HEK293 (cell line): ENCODE measurements around the gene PAK4.

Experiments
- CTCF ChIA-PET: fragments of 350-600 bp; formaldehyde crosslinking; extraction: SDS; loops from one replicate; lab custom pipeline; 2021; ENCODE audit warnings: antibody characterized with exemption; lab: Yijun Ruan, JAX
- POLR2A ChIA-PET: fragments of 300-600 bp; formaldehyde crosslinking; extraction: SDS; loops from one replicate; lab custom pipeline; 2020; ENCODE audit warnings: antibody characterized with exemption, inconsistent platforms; lab: Yijun Ruan, JAX
- H3K27ac ChIP-seq: fragments of 200-500 bp; sonication (Bioruptor generic); 2 replicates; pipeline ENCODE4 v1.5.1; 2014; ENCODE audit warnings: low read depth, low read length, control low read depth, inconsistent platforms; ENCODE audit errors: extremely low read depth
- H3K36me3 ChIP-seq, 2 experiments: fragments of 200-500 bp in 1 of 2; sonication (Bioruptor generic) in 1 of 2; 1 replicate in 1 of 2; 2 replicates in 1 of 2; pipeline ENCODE4 v1.5.1; 2014 to 2017; ENCODE audit warnings: inconsistent platforms in 2 of 2, low read length in 2 of 2; ENCODE audit not compliant: control insufficient read depth in 2 of 2, insufficient read depth in 1 of 2
- H3K4me1 ChIP-seq: fragments of 200-500 bp; sonication (Bioruptor generic); 2 replicates; pipeline ENCODE4 v1.5.1; 2014; ENCODE audit warnings: mild to moderate bottlenecking, low read length, inconsistent platforms; ENCODE audit not compliant: control insufficient read depth, insufficient read depth
- H3K4me3 ChIP-seq: 2 replicates; pipeline ENCODE4 v1.5.1; 2011; ENCODE audit warnings: low read depth, mild to moderate bottlenecking, control low read depth, low read length, moderate library complexity
- H3K9me3 ChIP-seq: fragments of 200-500 bp; sonication (Bioruptor generic); 2 replicates; pipeline ENCODE4 v1.5.1; 2014; ENCODE audit warnings: low read depth, low read length, inconsistent platforms; ENCODE audit not compliant: control insufficient read depth, insufficient read depth
- GLI2 ChIP-seq: fragments of 450-650 bp; formaldehyde crosslinking; IDR thresholded peaks from 2 replicates; pipeline ENCODE4; 2017; ENCODE audit warnings: missing biosample characterization, missing genetic modification characterization, low read depth, borderline replicate concordance
- HOXC10 ChIP-seq: sonication (generic); formaldehyde crosslinking; IDR thresholded peaks from 2 replicates; pipeline ENCODE4 v1.8.1; 2023; ENCODE audit warnings: mild to moderate bottlenecking, missing genetic modification reagents
- KLF16 ChIP-seq: fragments of 450-650 bp; formaldehyde crosslinking; IDR thresholded peaks from 2 replicates; pipeline ENCODE4 v1.5.1; 2017; ENCODE audit warnings: missing biosample characterization, missing genetic modification characterization
- KLF7 ChIP-seq: fragments of 450-650 bp; formaldehyde crosslinking; IDR thresholded peaks from 2 replicates; pipeline ENCODE4 v1.5.1; 2016; ENCODE audit warnings: missing biosample characterization, missing genetic modification characterization, borderline replicate concordance
- OSR2 ChIP-seq: fragments of 450-650 bp; formaldehyde crosslinking; IDR thresholded peaks from 2 replicates; pipeline ENCODE4 v1.5.1; 2016; ENCODE audit warnings: missing biosample characterization, missing genetic modification characterization
- ZBTB7A ChIP-seq: fragments of 450-650 bp; formaldehyde crosslinking; IDR thresholded peaks from 2 replicates; pipeline ENCODE4 v1.5.1; 2016; ENCODE audit warnings: low read depth, missing biosample characterization, missing genetic modification characterization
- ZBTB8A ChIP-seq: fragments of 450-650 bp; formaldehyde crosslinking; IDR thresholded peaks from 2 replicates; pipeline ENCODE4 v1.5.1; 2016; ENCODE audit warnings: missing biosample characterization, missing genetic modification characterization
- ZFP3 ChIP-seq: fragments of 450-650 bp; formaldehyde crosslinking; IDR thresholded peaks from 2 replicates; pipeline ENCODE4 v1.5.1; 2016; ENCODE audit warnings: low read depth, missing biosample characterization, missing genetic modification characterization
- ZFP69B ChIP-seq: fragments of 450-650 bp; formaldehyde crosslinking; IDR thresholded peaks from 2 replicates; pipeline ENCODE4 v1.5.1; 2016; ENCODE audit warnings: missing biosample characterization, missing genetic modification characterization
- ZIC2 ChIP-seq: fragments of 450-650 bp; formaldehyde crosslinking; IDR thresholded peaks from 2 replicates; pipeline ENCODE4 v1.5.1; 2016; ENCODE audit warnings: missing biosample characterization, missing genetic modification characterization
- ZNF132 ChIP-seq: fragments of 450-650 bp; formaldehyde crosslinking; IDR thresholded peaks from 2 replicates; pipeline ENCODE4 v1.5.1; 2017; ENCODE audit warnings: missing biosample characterization, missing genetic modification characterization, borderline replicate concordance
- ZNF133 ChIP-seq: fragments of 450-650 bp; formaldehyde crosslinking; IDR thresholded peaks from 2 replicates; pipeline ENCODE4 v1.5.1; 2016; ENCODE audit warnings: missing biosample characterization, missing genetic modification characterization
- ZNF157 ChIP-seq: fragments of 450-650 bp; formaldehyde crosslinking; IDR thresholded peaks from 2 replicates; pipeline ENCODE4 v1.5.1; 2016; ENCODE audit warnings: missing biosample characterization, missing genetic modification characterization
- ZNF169 ChIP-seq: fragments of 450-650 bp; formaldehyde crosslinking; IDR thresholded peaks from 2 replicates; pipeline ENCODE4 v1.5.1; 2016; ENCODE audit warnings: missing biosample characterization, missing genetic modification characterization
- ZNF184 ChIP-seq: fragments of 450-650 bp; IDR thresholded peaks from 2 replicates; pipeline ENCODE4 v1.5.1; 2018; ENCODE audit warnings: missing biosample characterization, mild to moderate bottlenecking, missing genetic modification characterization
- ZNF211 ChIP-seq: fragments of 450-650 bp; formaldehyde crosslinking; IDR thresholded peaks from 2 replicates; pipeline ENCODE4 v1.5.1; 2016; ENCODE audit warnings: low read depth, missing biosample characterization, missing genetic modification characterization
- ZNF521 ChIP-seq: fragments of 450-650 bp; formaldehyde crosslinking; IDR thresholded peaks from 2 replicates; pipeline ENCODE4 v1.5.1; 2017; ENCODE audit warnings: missing biosample characterization, mild to moderate bottlenecking, missing genetic modification characterization
- ZNF530 ChIP-seq: fragments of 450-650 bp; formaldehyde crosslinking; IDR thresholded peaks from 2 replicates; pipeline ENCODE4 v1.5.1; 2016; ENCODE audit warnings: low read depth, missing biosample characterization, missing genetic modification characterization
- ZNF544 ChIP-seq: fragments of 450-650 bp; formaldehyde crosslinking; IDR thresholded peaks from 2 replicates; pipeline ENCODE4 v1.5.0; 2017; ENCODE audit warnings: missing biosample characterization, missing genetic modification characterization
- ZNF555 ChIP-seq: fragments of 450-650 bp; formaldehyde crosslinking; conservative IDR thresholded peaks from 2 replicates; pipeline ENCODE4 v1.5.1; 2017; ENCODE audit warnings: missing biosample characterization, mild to moderate bottlenecking, missing genetic modification characterization, inconsistent platforms
- ZNF558 ChIP-seq: fragments of 450-650 bp; formaldehyde crosslinking; IDR thresholded peaks from 2 replicates; pipeline ENCODE4 v1.5.1; 2016; ENCODE audit warnings: missing biosample characterization, missing genetic modification characterization
- ZNF571 ChIP-seq: fragments of 450-650 bp; formaldehyde crosslinking; IDR thresholded peaks from 2 replicates; pipeline ENCODE4 v1.5.0; 2017; ENCODE audit warnings: missing biosample characterization, missing genetic modification characterization
- ZNF621 ChIP-seq: fragments of 450-650 bp; formaldehyde crosslinking; IDR thresholded peaks from 2 replicates; pipeline ENCODE4 v1.5.1; 2017; ENCODE audit warnings: missing biosample characterization, missing genetic modification characterization
- TF ChIP-seq, protein P1 (sequence below): fragments of 450-650 bp; formaldehyde crosslinking; IDR thresholded peaks from 2 replicates; pipeline ENCODE4 v1.5.1; 2016; ENCODE audit warnings: missing biosample characterization, missing genetic modification characterization
- TF ChIP-seq, protein P2 (sequence below): fragments of 450-650 bp; formaldehyde crosslinking; IDR thresholded peaks from 2 replicates; pipeline ENCODE4; 2016; ENCODE audit warnings: missing biosample characterization, missing genetic modification characterization
- TF ChIP-seq, protein P3 (sequence below): fragments of 450-650 bp; formaldehyde crosslinking; IDR thresholded peaks from 2 replicates; pipeline ENCODE4 v1.5.1; 2016; ENCODE audit warnings: missing biosample characterization, missing genetic modification characterization
- TF ChIP-seq, protein P4 (sequence below): fragments of 450-650 bp; IDR thresholded peaks from 2 replicates; pipeline ENCODE4 v1.5.1; 2018; ENCODE audit warnings: missing biosample characterization, mild to moderate bottlenecking, missing genetic modification characterization
- TF ChIP-seq, protein P5 (sequence below): fragments of 450-650 bp; formaldehyde crosslinking; IDR thresholded peaks from 2 replicates; pipeline ENCODE4 v1.5.1; 2017; ENCODE audit warnings: missing biosample characterization, missing genetic modification characterization
- TF ChIP-seq, protein P6 (sequence below): fragments of 450-650 bp; formaldehyde crosslinking; IDR thresholded peaks from 2 replicates; pipeline ENCODE4 v1.5.1; 2017; ENCODE audit warnings: missing biosample characterization, missing genetic modification characterization

Gene PAK4

DNA sequence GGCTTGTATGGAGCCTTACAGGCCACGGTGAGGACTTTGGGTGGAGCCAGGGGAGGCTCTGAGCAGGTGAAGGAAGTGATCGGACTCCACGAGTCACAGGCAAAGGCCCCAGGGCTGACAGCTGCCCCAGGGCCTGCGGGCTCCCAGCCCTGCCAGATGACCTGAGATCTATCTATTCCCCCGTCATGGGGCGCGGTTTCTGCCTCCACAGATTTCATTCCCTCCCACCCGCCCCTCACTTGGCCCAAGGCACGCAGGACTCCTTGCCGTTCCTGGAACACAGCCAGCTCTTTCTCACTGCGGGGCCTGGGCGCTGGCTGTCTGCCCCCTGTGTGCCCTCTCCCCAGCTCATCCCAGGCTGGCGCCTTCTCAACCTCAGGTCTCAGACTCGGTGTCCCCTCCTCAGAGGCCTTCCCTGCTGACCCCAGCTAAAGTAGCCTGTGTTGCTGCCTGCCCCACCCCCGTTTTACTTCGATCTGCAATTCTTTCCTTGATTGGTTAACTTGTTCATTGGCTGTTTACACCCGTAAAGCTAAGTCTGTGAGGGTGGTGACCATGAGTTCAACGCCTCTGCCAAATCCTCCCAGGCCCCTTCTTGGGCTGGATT, 13.9 kb upstream of the PAK4 start:
- ChIA-PET CTCF (interaction anchor here (0.6 to 6.5 kb wide), 23 partner anchors 10 to 616 kb away, joined by 3 to 86 read pairs (median 5); partner anchors contain the start of gene PAK4), POLR2A (interaction anchor here (0.8 to 1.2 kb wide), 3 partner anchors 14 to 235 kb away, joined by 3 to 5 read pairs (median 4); partner anchors contain the start of gene PAK4)
- H3K27ac ChIP-seq = no peak overlapping the region
- no peaks in the 10 kb centered on the region for H3K9me3 ChIP-seq
- no peaks in the 10 kb centered on the region; a peak in 1 of 3 replicates for H3K36me3 ChIP-seq
- H3K4me3 ChIP-seq = no peak overlapping the region
- H3K4me1 ChIP-seq = peaks cover 7% of the 10 kb centered on the region; the same call in 1 of the 2 replicates
- TF ChIP-seq ZNF157 (tag by site-specific recombination) (no peak; the same call in 1 of the 2 replicates), ZNF132 (no peak), ZNF184 (tag by site-specific recombination) (no peak), ZBTB7A (no peak), KLF7 (tag by site-specific recombination) (no peak), ZNF133 (tag by site-specific recombination) (no peak), HOXC10 (CRISPR knock-in tag) (no peak), ZNF555 (tag by site-specific recombination) (no peak), ZIC2 (tag by site-specific recombination) (peak; percentile 65), ZFP69B (tag by site-specific recombination) (no peak), ZBTB8A (tag by site-specific recombination) (no peak), ZNF530 (tag by site-specific recombination) (no peak), ZNF521 (no peak), ZNF558 (no peak), ZNF621 (no peak), ZNF169 (no peak), ZFP3 (no peak), ZNF544 (tag by site-specific recombination) (no peak), ZNF211 (tag by site-specific recombination) (no peak), KLF16 (tag by site-specific recombination) (0 out of 2 replicates have a peak, but pooled peaks have one; percentile 1), ZNF571 (tag by site-specific recombination) (no peak), GLI2 (tag by site-specific recombination) (no peak), OSR2 (tag by site-specific recombination) (no peak)
- TF ChIP-seq, protein P1, sequence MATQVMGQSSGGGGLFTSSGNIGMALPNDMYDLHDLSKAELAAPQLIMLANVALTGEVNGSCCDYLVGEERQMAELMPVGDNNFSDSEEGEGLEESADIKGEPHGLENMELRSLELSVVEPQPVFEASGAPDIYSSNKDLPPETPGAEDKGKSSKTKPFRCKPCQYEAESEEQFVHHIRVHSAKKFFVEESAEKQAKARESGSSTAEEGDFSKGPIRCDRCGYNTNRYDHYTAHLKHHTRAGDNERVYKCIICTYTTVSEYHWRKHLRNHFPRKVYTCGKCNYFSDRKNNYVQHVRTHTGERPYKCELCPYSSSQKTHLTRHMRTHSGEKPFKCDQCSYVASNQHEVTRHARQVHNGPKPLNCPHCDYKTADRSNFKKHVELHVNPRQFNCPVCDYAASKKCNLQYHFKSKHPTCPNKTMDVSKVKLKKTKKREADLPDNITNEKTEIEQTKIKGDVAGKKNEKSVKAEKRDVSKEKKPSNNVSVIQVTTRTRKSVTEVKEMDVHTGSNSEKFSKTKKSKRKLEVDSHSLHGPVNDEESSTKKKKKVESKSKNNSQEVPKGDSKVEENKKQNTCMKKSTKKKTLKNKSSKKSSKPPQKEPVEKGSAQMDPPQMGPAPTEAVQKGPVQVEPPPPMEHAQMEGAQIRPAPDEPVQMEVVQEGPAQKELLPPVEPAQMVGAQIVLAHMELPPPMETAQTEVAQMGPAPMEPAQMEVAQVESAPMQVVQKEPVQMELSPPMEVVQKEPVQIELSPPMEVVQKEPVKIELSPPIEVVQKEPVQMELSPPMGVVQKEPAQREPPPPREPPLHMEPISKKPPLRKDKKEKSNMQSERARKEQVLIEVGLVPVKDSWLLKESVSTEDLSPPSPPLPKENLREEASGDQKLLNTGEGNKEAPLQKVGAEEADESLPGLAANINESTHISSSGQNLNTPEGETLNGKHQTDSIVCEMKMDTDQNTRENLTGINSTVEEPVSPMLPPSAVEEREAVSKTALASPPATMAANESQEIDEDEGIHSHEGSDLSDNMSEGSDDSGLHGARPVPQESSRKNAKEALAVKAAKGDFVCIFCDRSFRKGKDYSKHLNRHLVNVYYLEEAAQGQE (tag by site-specific recombination) = no peak
- TF ChIP-seq, protein P2, sequence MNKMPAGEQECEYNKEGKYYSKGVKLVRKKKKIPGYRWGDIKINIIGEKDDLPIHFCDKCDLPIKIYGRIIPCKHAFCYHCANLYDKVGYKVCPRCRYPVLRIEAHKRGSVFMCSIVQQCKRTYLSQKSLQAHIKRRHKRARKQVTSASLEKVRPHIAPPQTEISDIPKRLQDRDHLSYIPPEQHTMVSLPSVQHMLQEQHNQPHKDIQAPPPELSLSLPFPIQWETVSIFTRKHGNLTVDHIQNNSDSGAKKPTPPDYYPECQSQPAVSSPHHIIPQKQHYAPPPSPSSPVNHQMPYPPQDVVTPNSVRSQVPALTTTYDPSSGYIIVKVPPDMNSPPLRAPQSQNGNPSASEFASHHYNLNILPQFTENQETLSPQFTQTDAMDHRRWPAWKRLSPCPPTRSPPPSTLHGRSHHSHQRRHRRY (tag by site-specific recombination) = no peak
- TF ChIP-seq, protein P3, sequence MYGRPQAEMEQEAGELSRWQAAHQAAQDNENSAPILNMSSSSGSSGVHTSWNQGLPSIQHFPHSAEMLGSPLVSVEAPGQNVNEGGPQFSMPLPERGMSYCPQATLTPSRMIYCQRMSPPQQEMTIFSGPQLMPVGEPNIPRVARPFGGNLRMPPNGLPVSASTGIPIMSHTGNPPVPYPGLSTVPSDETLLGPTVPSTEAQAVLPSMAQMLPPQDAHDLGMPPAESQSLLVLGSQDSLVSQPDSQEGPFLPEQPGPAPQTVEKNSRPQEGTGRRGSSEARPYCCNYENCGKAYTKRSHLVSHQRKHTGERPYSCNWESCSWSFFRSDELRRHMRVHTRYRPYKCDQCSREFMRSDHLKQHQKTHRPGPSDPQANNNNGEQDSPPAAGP (tag by site-specific recombination) = no peak
- TF ChIP-seq, protein P4, sequence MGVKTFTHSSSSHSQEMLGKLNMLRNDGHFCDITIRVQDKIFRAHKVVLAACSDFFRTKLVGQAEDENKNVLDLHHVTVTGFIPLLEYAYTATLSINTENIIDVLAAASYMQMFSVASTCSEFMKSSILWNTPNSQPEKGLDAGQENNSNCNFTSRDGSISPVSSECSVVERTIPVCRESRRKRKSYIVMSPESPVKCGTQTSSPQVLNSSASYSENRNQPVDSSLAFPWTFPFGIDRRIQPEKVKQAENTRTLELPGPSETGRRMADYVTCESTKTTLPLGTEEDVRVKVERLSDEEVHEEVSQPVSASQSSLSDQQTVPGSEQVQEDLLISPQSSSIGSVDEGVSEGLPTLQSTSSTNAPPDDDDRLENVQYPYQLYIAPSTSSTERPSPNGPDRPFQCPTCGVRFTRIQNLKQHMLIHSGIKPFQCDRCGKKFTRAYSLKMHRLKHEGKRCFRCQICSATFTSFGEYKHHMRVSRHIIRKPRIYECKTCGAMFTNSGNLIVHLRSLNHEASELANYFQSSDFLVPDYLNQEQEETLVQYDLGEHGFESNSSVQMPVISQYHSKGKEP (tag by site-specific recombination) = no peak
- TF ChIP-seq, protein P5, sequence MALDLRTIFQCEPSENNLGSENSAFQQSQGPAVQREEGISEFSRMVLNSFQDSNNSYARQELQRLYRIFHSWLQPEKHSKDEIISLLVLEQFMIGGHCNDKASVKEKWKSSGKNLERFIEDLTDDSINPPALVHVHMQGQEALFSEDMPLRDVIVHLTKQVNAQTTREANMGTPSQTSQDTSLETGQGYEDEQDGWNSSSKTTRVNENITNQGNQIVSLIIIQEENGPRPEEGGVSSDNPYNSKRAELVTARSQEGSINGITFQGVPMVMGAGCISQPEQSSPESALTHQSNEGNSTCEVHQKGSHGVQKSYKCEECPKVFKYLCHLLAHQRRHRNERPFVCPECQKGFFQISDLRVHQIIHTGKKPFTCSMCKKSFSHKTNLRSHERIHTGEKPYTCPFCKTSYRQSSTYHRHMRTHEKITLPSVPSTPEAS (tag by site-specific recombination) = no peak
- TF ChIP-seq, protein P6, sequence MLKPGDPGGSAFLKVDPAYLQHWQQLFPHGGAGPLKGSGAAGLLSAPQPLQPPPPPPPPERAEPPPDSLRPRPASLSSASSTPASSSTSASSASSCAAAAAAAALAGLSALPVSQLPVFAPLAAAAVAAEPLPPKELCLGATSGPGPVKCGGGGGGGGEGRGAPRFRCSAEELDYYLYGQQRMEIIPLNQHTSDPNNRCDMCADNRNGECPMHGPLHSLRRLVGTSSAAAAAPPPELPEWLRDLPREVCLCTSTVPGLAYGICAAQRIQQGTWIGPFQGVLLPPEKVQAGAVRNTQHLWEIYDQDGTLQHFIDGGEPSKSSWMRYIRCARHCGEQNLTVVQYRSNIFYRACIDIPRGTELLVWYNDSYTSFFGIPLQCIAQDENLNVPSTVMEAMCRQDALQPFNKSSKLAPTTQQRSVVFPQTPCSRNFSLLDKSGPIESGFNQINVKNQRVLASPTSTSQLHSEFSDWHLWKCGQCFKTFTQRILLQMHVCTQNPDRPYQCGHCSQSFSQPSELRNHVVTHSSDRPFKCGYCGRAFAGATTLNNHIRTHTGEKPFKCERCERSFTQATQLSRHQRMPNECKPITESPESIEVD (tag by site-specific recombination) = no peak
